ENCODE data around the gene NKX6-1. TPM values are rescaled to one million over a fixed set of nuclear protein-coding genes. Genes with fewer than 3 reads are reported as not detected.
A peak's percentile ranks its signal among the peaks of the same experiment; 100 is the strongest.

Gene NKX6-1
- total RNA-seq, 1 experiment from 2014 or later: 0.09 TPM

DNA sequence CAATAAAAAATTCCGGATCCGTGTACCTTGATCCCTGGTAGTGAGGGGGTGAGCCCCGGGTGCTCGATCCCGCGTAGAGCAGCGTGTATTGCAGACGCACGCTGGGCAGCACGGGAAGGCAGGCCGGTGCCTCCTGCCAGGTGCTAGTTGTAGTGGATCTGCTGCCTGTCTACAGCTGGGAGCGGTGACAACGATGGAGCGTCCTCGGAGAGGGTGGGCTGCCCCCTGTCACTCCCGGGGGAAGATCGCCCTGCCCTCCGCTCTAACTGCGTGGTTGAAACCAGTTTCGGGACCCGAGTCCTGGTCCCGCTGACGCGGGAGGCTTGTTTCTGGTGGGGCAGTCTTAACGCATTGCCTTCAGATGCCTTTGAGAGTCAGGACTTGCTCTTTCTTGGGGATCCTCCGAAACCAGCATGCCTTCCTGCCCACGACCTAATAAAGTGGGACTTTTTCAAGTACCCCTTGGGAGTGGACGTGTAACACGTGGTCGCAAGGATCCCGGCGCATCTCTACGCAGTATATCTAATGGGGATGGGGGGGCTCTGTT lies 2.7 kb upstream of the NKX6-1 start:
- no peak overlapping the region for H4K5ac ChIP-seq (ENCODE audit: insufficient read length, low read depth, low read length)
- no peak overlapping the region for H3K14ac ChIP-seq (ENCODE audit: insufficient read depth, low read length)
- H3K27me3 Mint-ChIP-seq (ENCODE audit: low read depth): peaks cover 83% of the 10 kb centered on the region
- H4K20me1 ChIP-seq (ENCODE audit: control insufficient read depth, insufficient read depth, insufficient read length): peaks cover 3% of the 10 kb centered on the region
- H3K27ac Mint-ChIP-seq: no peak overlapping the region
- H4K8ac ChIP-seq (replicated peaks; ENCODE audit: insufficient read length, low read depth, low read length): no peak overlapping the region
- no peaks in the 10 kb centered on the region for H3K79me2 ChIP-seq (ENCODE audit: insufficient read depth, low read length)
- peak; percentile 59 for DNase-seq
- H3K9me3 ChIP-seq (ENCODE audit: control insufficient read depth, low read depth, low read length): no peaks in the 10 kb centered on the region
- no peak overlapping the region for H4K91ac ChIP-seq (ENCODE audit: insufficient read length, low read depth, low read length)
- no peak overlapping the region for H3K23ac ChIP-seq (ENCODE audit: insufficient read length, low read depth, low read length)
- H3K4me2 ChIP-seq (ENCODE audit: insufficient read depth, insufficient read length, low read length): peak overlapping the region; percentile 61
- no peak overlapping the region for H2AK5ac ChIP-seq (ENCODE audit: insufficient read length, low read length)
- H2BK20ac ChIP-seq (ENCODE audit: low read depth, low read length, poor library complexity, severe bottlenecking): no peak overlapping the region
- peaks cover 61% of the 10 kb centered on the region for H3K27me3 ChIP-seq (ENCODE audit: insufficient read depth, low read length)
- peaks cover 13% of the 10 kb centered on the region for H3K23me2 ChIP-seq (ENCODE audit: insufficient read length, low read depth, low read length, poor library complexity, severe bottlenecking)
- no peak overlapping the region for H3K9ac ChIP-seq (ENCODE audit: extremely low read depth, insufficient read length, low read length)
- H3K36me3 Mint-ChIP-seq (ENCODE audit: insufficient read depth in 1 of 3, low read depth in 3 of 3): no peaks in the 10 kb centered on the region
- H3K9me3 Mint-ChIP-seq: peaks cover 0 to 3% of the 10 kb centered on the region in 2 experiments; a peak in 1 of 5 replicates
- peaks cover 38 to 53% of the 10 kb centered on the region in 2 experiments for H3K4me1 Mint-ChIP-seq
- H2BK5ac ChIP-seq (ENCODE audit: insufficient read length, low read length): no peak overlapping the region
- H2AFZ ChIP-seq (ENCODE audit: low read length): no peak overlapping the region
- H2BK120ac ChIP-seq (ENCODE audit: low read depth, low read length, poor library complexity, severe bottlenecking): no peak overlapping the region
- no peak overlapping the region for H2BK12ac ChIP-seq (ENCODE audit: insufficient read length, low read depth, low read length)
- no peak overlapping the region for H3K4ac ChIP-seq (ENCODE audit: low read depth, low read length)
- H2BK15ac ChIP-seq (ENCODE audit: low read depth, low read length): no peak overlapping the region
- no peak overlapping the region for H3T11ph ChIP-seq (ENCODE audit: low read length)
- no peak overlapping the region for H3K56ac ChIP-seq (ENCODE audit: insufficient read length, low read depth, low read length)
- no peak overlapping the region for H3K18ac ChIP-seq (ENCODE audit: insufficient read length, low read depth, low read length)
- H3K4me1 ChIP-seq (ENCODE audit: insufficient read depth, low read length): no peaks in the 10 kb centered on the region; the same call in 1 of the 2 replicates
- no CpG with 5 or more reads among the region's 33 CpGs for WGBS (ENCODE audit: extremely low coverage, insufficient read length, low lambda C conversion rate)
- H3K27ac ChIP-seq (ENCODE audit: insufficient read length, low read depth, low read length): no peak overlapping the region
- no peaks in the 10 kb centered on the region for H3K79me1 ChIP-seq (ENCODE audit: insufficient read depth, low read depth, low read length, poor library complexity, severe bottlenecking)
- H3K4me3 Mint-ChIP-seq: peak overlapping the region; percentile 7 to 74
- TF ChIP-seq CTCF (conservative IDR thresholded peaks at IDR 0.05): no peak
